Subcutaneous abdominal adipose tissue (tissue), 5 donors: ENCODE data around the gene CCDC141.
"Not testable (repeated sequence)": the region's sequence is repeated elsewhere in the genome, so short reads cannot be mapped to it uniquely, and the experiment has no call there.

ENCODE experiments used
- H3K27ac ChIP-seq: one replicate; pipeline ENCODE4 v1.7.0; 2013; ENCODE audit warnings: low read depth, mild to moderate bottlenecking, inconsistent platforms, low read length, moderate library complexity
- H3K27me3 ChIP-seq, 5 donors: one replicate each; pipeline ENCODE4 v1.7.0; 2013; ENCODE audit warnings: low read length in 5 of 5, inconsistent platforms in 1 of 5; ENCODE audit not compliant: control insufficient read depth in 5 of 5, insufficient read depth in 4 of 5
- H3K36me3 ChIP-seq, 5 donors: one replicate each; pipeline ENCODE4 v1.7.0; 2013; ENCODE audit warnings: low read length in 5 of 5; ENCODE audit not compliant: control insufficient read depth in 5 of 5, insufficient read depth in 5 of 5
- H3K4me1 ChIP-seq, 5 donors: one replicate each; pipeline ENCODE4 v1.7.0; 2013; ENCODE audit warnings: low read length in 5 of 5, mild to moderate bottlenecking in 3 of 5, moderate library complexity in 1 of 5; ENCODE audit not compliant: control insufficient read depth in 5 of 5, insufficient read depth in 5 of 5
- H3K4me3 ChIP-seq, 5 donors: one replicate each; pipeline ENCODE4 v1.7.0; 2013; ENCODE audit warnings: low read length in 5 of 5, low read depth in 1 of 5
- H3K9ac ChIP-seq, 5 donors: one replicate each; pipeline ENCODE4 v1.7.0; 2013; ENCODE audit warnings: low read length in 5 of 5, mild to moderate bottlenecking in 4 of 5, moderate library complexity in 3 of 5
- H3K9me3 ChIP-seq, 5 donors: one replicate each; pipeline ENCODE4 v1.7.0; 2013; ENCODE audit warnings: low read length in 5 of 5; ENCODE audit not compliant: control insufficient read depth in 5 of 5
- donor health status: healthy.
- donor health status: healthy.
- donor health status: healthy.
- donor health status: healthy.
- donor health status: healthy.

The CCDC141 gene

GRCh38 chr2:178989424-178989823, 60.5 kb downstream of the CCDC141 start:
- H3K4me1 ChIP-seq, H3K4me3 ChIP-seq, H3K27me3 ChIP-seq, H3K27ac ChIP-seq, H3K9me3 ChIP-seq, H3K9ac ChIP-seq, H3K36me3 ChIP-seq: not testable (repeated sequence)

- not testable (repeated sequence) for H3K27me3 ChIP-seq, H3K27ac ChIP-seq, H3K36me3 ChIP-seq, H3K9ac ChIP-seq, H3K9me3 ChIP-seq, H3K4me1 ChIP-seq, H3K4me3 ChIP-seq
Measured at GRCh38 chr2:178982652-178983051, 67.3 kb downstream of the CCDC141 start.

- Histone ChIP-seq H3K4me3 (no peak overlapping the region), H3K36me3 (no peaks in the 10 kb centered on the region), H3K27ac (no peak overlapping the region), H3K9ac (no peak overlapping the region), H3K27me3 (no peaks in the 10 kb centered on the region), H3K9me3 (no peaks in the 10 kb centered on the region), H3K4me1 (no peaks in the 10 kb centered on the region)
Measured at GRCh38 chr2:178980815-178981214, 69.1 kb downstream of the CCDC141 start.

GRCh38 chr2:178978667-178979066, 71.3 kb downstream of the CCDC141 start:
- H3K27ac ChIP-seq = no peak overlapping the region
- no peaks in the 10 kb centered on the region for H3K4me1 ChIP-seq
- H3K4me3 ChIP-seq = no peak overlapping the region
- no peaks in the 10 kb centered on the region for H3K27me3 ChIP-seq
- no peak overlapping the region for H3K9ac ChIP-seq
- no peaks in the 10 kb centered on the region for H3K36me3 ChIP-seq
- H3K9me3 ChIP-seq = no peaks in the 10 kb centered on the region

- Histone ChIP-seq H3K27ac (no peak overlapping the region), H3K27me3 (no peaks in the 10 kb centered on the region), H3K4me1 (no peaks in the 10 kb centered on the region), H3K36me3 (no peaks in the 10 kb centered on the region), H3K9me3 (no peaks in the 10 kb centered on the region), H3K9ac (no peak overlapping the region), H3K4me3 (no peak overlapping the region)
Measured at GRCh38 chr2:178976351-178976750, 73.6 kb downstream of the CCDC141 start.

GRCh38 chr2:178962805-178963433, 87.0 kb downstream of the CCDC141 start:
- no peak overlapping the region for H3K9ac ChIP-seq

GRCh38 chr2:178962152-178962551, 87.8 kb downstream of the CCDC141 start:
- no peaks in the 10 kb centered on the region for H3K36me3 ChIP-seq
- no peaks in the 10 kb centered on the region for H3K27me3 ChIP-seq
- no peaks in the 10 kb centered on the region for H3K4me1 ChIP-seq
- no peak overlapping the region for H3K9ac ChIP-seq
- H3K27ac ChIP-seq = no peak overlapping the region
- no peaks in the 10 kb centered on the region for H3K9me3 ChIP-seq
- no peak overlapping the region for H3K4me3 ChIP-seq

More at GRCh38 chr2:178962805-178963433, 87.0 kb downstream of the CCDC141 start:
- Histone ChIP-seq H3K4me1 (no peaks in the 10 kb centered on the region), H3K36me3 (no peaks in the 10 kb centered on the region), H3K27ac (no peak overlapping the region), H3K9me3 (no peaks in the 10 kb centered on the region), H3K27me3 (no peaks in the 10 kb centered on the region), H3K4me3 (no peak overlapping the region)

GRCh38 chr2:178954049-178954448, 95.9 kb downstream of the CCDC141 start:
- no peaks in the 10 kb centered on the region for H3K4me1 ChIP-seq
- no peak overlapping the region for H3K27ac ChIP-seq
- no peak overlapping the region for H3K4me3 ChIP-seq
- no peaks in the 10 kb centered on the region for H3K27me3 ChIP-seq
- H3K36me3 ChIP-seq = no peaks in the 10 kb centered on the region
- no peak overlapping the region for H3K9ac ChIP-seq
- no peaks in the 10 kb centered on the region for H3K9me3 ChIP-seq

GRCh38 chr2:178951266-178952006, 98.5 kb downstream of the CCDC141 start:
- no peaks in the 10 kb centered on the region for H3K36me3 ChIP-seq
- no peaks in the 10 kb centered on the region for H3K27me3 ChIP-seq
- H3K27ac ChIP-seq = no peak overlapping the region
- H3K9me3 ChIP-seq = peaks cover 0 to 6% (median 0%) of the 10 kb centered on the region in 5 donors
- H3K9ac ChIP-seq = no peak overlapping the region
- no peaks in the 10 kb centered on the region for H3K4me1 ChIP-seq
- no peak overlapping the region for H3K4me3 ChIP-seq

- Histone ChIP-seq H3K27ac (no peak overlapping the region), H3K4me1 (no peaks in the 10 kb centered on the region), H3K9ac (no peak overlapping the region), H3K4me3 (no peak overlapping the region), H3K36me3 (no peaks in the 10 kb centered on the region), H3K27me3 (no peaks in the 10 kb centered on the region), H3K9me3 (peaks cover 0 to 6% (median 0%) of the 10 kb centered on the region in 5 donors)
Measured at GRCh38 chr2:178949584-178949983, 100.4 kb downstream of the CCDC141 start.
